ENCODE data around the gene SBNO2.
A peak's percentile ranks its signal among the peaks of the same experiment; 100 is the strongest.
"Not testable (repeated sequence)": the region's sequence is repeated elsewhere in the genome, so short reads cannot be mapped to it uniquely, and the experiment has no call there.

The SBNO2 gene

GRCh38 chr19:1173845-1174809 is at the start of gene SBNO2:
SBNO2 (minus strand) TSS chr19:1174268; CDS start chr19:1154276, 19,992 bp downstream.
- ATAC-seq: peak; percentile 85 to 91

GRCh38 chr19:1223018-1223855 is 49.2 kb upstream of the SBNO2 start:
- peak in 1 of 2 donors; percentile 39 for ATAC-seq

- ATAC-seq: peak in 1 of 2 donors; percentile 18
Measured at GRCh38 chr19:1222394-1222793, 48.3 kb upstream of the SBNO2 start.

GRCh38 chr19:1221904-1222255 is 47.8 kb upstream of the SBNO2 start:
- no peak for ATAC-seq

- ATAC-seq: no peak
Measured at GRCh38 chr19:1220976-1221903, 47.2 kb upstream of the SBNO2 start.

- ATAC-seq: no peak
Measured at GRCh38 chr19:1220477-1220930, 46.4 kb upstream of the SBNO2 start.

- no peak for ATAC-seq
Measured at GRCh38 chr19:1219786-1220476, 45.9 kb upstream of the SBNO2 start.

- ATAC-seq: no peak
Measured at GRCh38 chr19:1218751-1219567, 44.9 kb upstream of the SBNO2 start.

GRCh38 chr19:1217366-1217765 is 43.3 kb upstream of the SBNO2 start:
- ATAC-seq: no peak

GRCh38 chr19:1216756-1217155 is 42.7 kb upstream of the SBNO2 start:
- ATAC-seq: no peak

- ATAC-seq: no peak
Measured at GRCh38 chr19:1214862-1215731, 41.0 kb upstream of the SBNO2 start.

GRCh38 chr19:1214299-1214861 is 40.3 kb upstream of the SBNO2 start:
- ATAC-seq: no peak

GRCh38 chr19:1213391-1214286 is 39.6 kb upstream of the SBNO2 start:
- peak; percentile 87 to 94 for ATAC-seq

- no peak for ATAC-seq
Measured at GRCh38 chr19:1211494-1212234, 37.6 kb upstream of the SBNO2 start.

GRCh38 chr19:1210227-1210538 is 36.1 kb upstream of the SBNO2 start:
- ATAC-seq: no peak

GRCh38 chr19:1208830-1209229 is 34.8 kb upstream of the SBNO2 start:
- not testable (repeated sequence) for ATAC-seq

- ATAC-seq: no peak
Measured at GRCh38 chr19:1206864-1207450, 32.9 kb upstream of the SBNO2 start.

Data from activated CD4-positive, CD25-positive, alpha-beta regulatory T cell treated with anti-CD3 and anti-CD28 coated beads, Interleukin-2, amount 50 U/mL, for 24 hours (primary cell).